B cell (primary cell): ENCODE data around the gene SMLR1. TPM values are rescaled to one million over a fixed set of nuclear protein-coding genes. Genes with fewer than 3 reads are reported as not detected.

ENCODE experiments used
- ATAC-seq: fragments of 200-7000 bp; cut with Tn5 transposase; one replicate; pipeline ENCODE4 v1.10.0; 2021; ENCODE audit warnings: low read depth, mild to moderate bottlenecking, moderate number of reproducible peaks, moderate library complexity
- CTCF ChIA-PET: fragments of 350-600 bp; sonication (Branson Sonifier 250); formaldehyde crosslinking; loops from one replicate; lab custom pipeline; 2021; ENCODE audit warnings: antibody characterized with exemption, inconsistent platforms; lab: Charles Lee
- POLR2A ChIA-PET: fragments of 350-600 bp; sonication (Branson Sonifier 250); formaldehyde crosslinking; loops from one replicate; lab custom pipeline; 2021; ENCODE audit warnings: antibody characterized with exemption; lab: Charles Lee
- DNase-seq: peaks from one replicate; pipeline ENCODE4 v3.0.0; 2013
- H2AFZ ChIP-seq: 2 replicates; pipeline ENCODE4 v1.6.1; 2012; ENCODE audit warnings: mild to moderate bottlenecking, low read depth, low read length; ENCODE audit not compliant: insufficient read depth, poor library complexity, severe bottlenecking
- H3K27ac ChIP-seq, 2 donors: 1 replicate in 1 of 2; 2 replicates in 1 of 2; pipeline ENCODE4 v1.5.1; 2012 to 2013; ENCODE audit warnings: low read length in 2 of 2, mild to moderate bottlenecking in 2 of 2, moderate library complexity in 1 of 2
- H3K27me3 ChIP-seq, 4 experiments: fragments of 200-600 bp in 1 of 4; sonication (generic) in 1 of 4; replicated peaks in 1 of 4; 1 replicate in 2 of 4; 2 replicates in 2 of 4; pipeline versions ENCODE4 v1.6.1 to v1.7.0; 2013 to 2016; ENCODE audit warnings: low read length in 3 of 4, mild to moderate bottlenecking in 2 of 4, mixed read lengths in 1 of 4, moderate library complexity in 1 of 4; ENCODE audit not compliant: insufficient read depth in 4 of 4, control insufficient read depth in 3 of 4; ENCODE audit errors: control extremely low read depth in 1 of 4
- H3K36me3 ChIP-seq, 2 experiments: replicated peaks in 1 of 2; 1 replicate in 1 of 2; 2 replicates in 1 of 2; pipeline versions ENCODE4 v1.6.1 to v1.7.1; 2013; ENCODE audit warnings: low read length in 1 of 2; ENCODE audit not compliant: insufficient read depth in 2 of 2, control insufficient read depth in 1 of 2; ENCODE audit errors: control extremely low read depth in 1 of 2, extremely low read depth in 1 of 2
- H3K4me1 ChIP-seq, 2 donors: fragments of 200-600 bp in 1 of 2; sonication (generic) in 1 of 2; 1 replicate in 1 of 2; 2 replicates in 1 of 2; pipeline versions ENCODE4 v1.5.1 to v1.6.1; 2013 to 2017; ENCODE audit warnings: low read length in 2 of 2; ENCODE audit not compliant: control insufficient read depth in 2 of 2, insufficient read depth in 2 of 2
- H3K4me2 ChIP-seq: replicated peaks from 2 replicates; pipeline ENCODE3; 2012; ENCODE audit warnings: mild to moderate bottlenecking, low read depth, low read length; ENCODE audit not compliant: poor library complexity, severe bottlenecking
- H3K4me3 ChIP-seq, 5 experiments: fragments of 200-600 bp in 1 of 5; sonication (generic) in 1 of 5; 1 replicate in 3 of 5; 2 replicates in 2 of 5; pipeline versions ENCODE4 v1.5.1 to v1.7.0; 2011 to 2016; ENCODE audit warnings: low read length in 4 of 5, mild to moderate bottlenecking in 4 of 5, low read depth in 2 of 5, control low read depth in 1 of 5, moderate library complexity in 1 of 5; ENCODE audit not compliant: insufficient read depth in 1 of 5; ENCODE audit errors: control extremely low read depth in 1 of 5, extremely low read depth in 1 of 5
- H3K79me2 ChIP-seq: fragments of 200-600 bp; sonication (generic); one replicate; pipeline ENCODE4 v1.6.0; 2016; ENCODE audit warnings: low read length; ENCODE audit not compliant: control insufficient read depth, insufficient read depth
- H3K9ac ChIP-seq: fragments of 200-600 bp; sonication (generic); 2 replicates; pipeline ENCODE4 v1.6.1; 2017; ENCODE audit warnings: mild to moderate bottlenecking, low read length, moderate library complexity
- H3K9me3 ChIP-seq, 3 donors: one replicate each; pipeline versions ENCODE4 v1.6.1 to v1.7.1; 2013; ENCODE audit warnings: low read length in 2 of 3; ENCODE audit not compliant: control insufficient read depth in 2 of 3, insufficient read depth in 1 of 3; ENCODE audit errors: control extremely low read depth in 1 of 3
- H4K20me1 ChIP-seq: 2 replicates; pipeline ENCODE4 v1.6.0; 2012; ENCODE audit warnings: mild to moderate bottlenecking, low read length; ENCODE audit not compliant: insufficient read depth, control insufficient read depth, poor library complexity, severe bottlenecking
- H3K27ac Mint-ChIP-seq: one replicate; pipeline ENCODE4 v1.8.0; 2021; ENCODE audit warnings: mixed read lengths
- H3K27me3 Mint-ChIP-seq: one replicate; pipeline ENCODE4 v1.8.0; 2021; ENCODE audit warnings: mixed read lengths
- H3K4me1 Mint-ChIP-seq: one replicate; pipeline ENCODE4 v1.8.0; 2021; ENCODE audit warnings: mixed read lengths
- H3K4me3 Mint-ChIP-seq: one replicate; pipeline ENCODE4 v1.8.0; 2021; ENCODE audit warnings: mixed read lengths
- H3K9me3 Mint-ChIP-seq: one replicate; pipeline ENCODE4 v1.8.0; 2022; ENCODE audit warnings: mixed read lengths; ENCODE audit not compliant: insufficient read depth
- CTCF ChIP-seq: fragments of 200-600 bp; IDR thresholded peaks from one replicate; pipeline ENCODE4 v1.8.0; 2022; ENCODE audit warnings: antibody characterized with exemption, mild to moderate bottlenecking
- EZH2 ChIP-seq: IDR thresholded peaks from 2 replicates; pipeline ENCODE4 v1.6.1; 2012; ENCODE audit warnings: borderline replicate concordance, low read depth, mild to moderate bottlenecking, moderate library complexity, low read length; ENCODE audit not compliant: insufficient read depth, poor library complexity, severe bottlenecking
- WGBS: methylation state at CpG from one replicate; pipeline ENCODE4 v1.1.5; 2013; ENCODE audit warnings: missing lambda C conversion rate; ENCODE audit not compliant: insufficient coverage; 5-methylcytosine and 5-hydroxymethylcytosine counted together
- intact Hi-C: fragments of 100-400 bp; cut with micrococcal nuclease; formaldehyde crosslinking; loops from one replicate; pipeline ENCODE4 v1.10.0; 2022
- polyA plus RNA-seq: library from polyadenylated mRNA; depleted of rRNA; stranded (reverse); fragments of >200 nt; gene quantifications from 2 replicates; pipeline ENCODE4 v1.2.3, GENCODE V29; 2012
- total RNA-seq, 2 donors: library from RNA; stranded (reverse); fragments of 120-200 nt in 1 of 2; gene quantifications; 1 replicate in 1 of 2; 2 replicates in 1 of 2; pipeline versions ENCODE4 v1.2.3 to v1.2.4, GENCODE V29; 2013 to 2022

Gene SMLR1
- total and polyA plus RNA-seq, 2 donors (not counting 1 experiment from before 2014, with no cell fraction given) = not detected

GRCh38 chr6:130870179-130870880, 43.1 kb downstream of the SMLR1 start:
- Histone ChIP-seq H3K9me3 (no peaks in the 10 kb centered on the region), H2AFZ (no peak overlapping the region), H3K4me2 (no peak overlapping the region), H3K27me3 (no peaks in the 10 kb centered on the region), H3K4me3 (no peak overlapping the region), H3K27ac (no peak overlapping the region), H4K20me1 (no peaks in the 10 kb centered on the region), H3K36me3 (peaks cover 2 to 6% of the 10 kb centered on the region in 2 experiments), H3K79me2 (no peaks in the 10 kb centered on the region), H3K9ac (no peak overlapping the region), H3K4me1 (no peaks in the 10 kb centered on the region)
- ChIA-PET CTCF (interaction anchor here (0.7 to 5.5 kb wide), 15 partner anchors 10 to 1371 kb away, joined by 3 to 37 read pairs (median 7); no protein-coding TSS in a partner anchor), POLR2A (no interaction called here)
- H3K4me1 Mint-ChIP-seq = no peaks in the 10 kb centered on the region
- H3K27ac Mint-ChIP-seq = no peak overlapping the region
- DNase-seq (no peak), ATAC-seq (no peak)
- H3K4me3 Mint-ChIP-seq = no peak overlapping the region
- no peak for TF ChIP-seq CTCF
- WGBS = 90% methylated on average over 5 of the region's 9 CpGs
- intact Hi-C loops = loop anchor here (5.0 to 10.0 kb wide), 2 partner anchors 833 to 1276 kb away; no protein-coding TSS in a partner anchor
- no peaks in the 10 kb centered on the region for H3K9me3 Mint-ChIP-seq
- H3K27me3 Mint-ChIP-seq = no peaks in the 10 kb centered on the region

GRCh38 chr6:130872250-130873095, 45.3 kb downstream of the SMLR1 start:
- Histone ChIP-seq H3K9me3 (no peaks in the 10 kb centered on the region), H3K79me2 (no peaks in the 10 kb centered on the region), H4K20me1 (no peaks in the 10 kb centered on the region), H3K36me3 (no peaks in the 10 kb centered on the region), H3K4me2 (no peak overlapping the region), H3K4me3 (no peak overlapping the region), H2AFZ (no peak overlapping the region), H3K27me3 (no peaks in the 10 kb centered on the region), H3K9ac (no peak overlapping the region), H3K27ac (no peak overlapping the region), H3K4me1 (no peaks in the 10 kb centered on the region)
- no peak overlapping the region for H3K4me3 Mint-ChIP-seq
- H3K27me3 Mint-ChIP-seq = no peaks in the 10 kb centered on the region
- POLR2A ChIA-PET = no interaction called here
- WGBS = 98% methylated on average over 5 of the region's 8 CpGs
- TF ChIP-seq CTCF = peak; percentile 98
- TF ChIP-seq EZH2 = no peak
- intact Hi-C loops = loop anchor here (1.0 to 10.0 kb wide), 4 partner anchors 550 to 1373 kb away; no protein-coding TSS in a partner anchor
- no peak overlapping the region for H3K27ac Mint-ChIP-seq
- CTCF ChIA-PET = interaction anchor here (0.6 to 5.5 kb wide), 28 partner anchors 8 to 1553 kb away, joined by 3 to 37 read pairs (median 6); no protein-coding TSS in a partner anchor
- peak; percentile 72 for DNase-seq
- no peaks in the 10 kb centered on the region for H3K9me3 Mint-ChIP-seq
- no peaks in the 10 kb centered on the region for H3K4me1 Mint-ChIP-seq
- ATAC-seq = peak; percentile 43
